Measurements from ENCODE around the gene ZFYVE1.

Gene ZFYVE1

GRCh38 chr14:72986214-72986613 is 40.7 kb downstream of the ZFYVE1 start:
- TF ChIP-seq, protein P1, sequence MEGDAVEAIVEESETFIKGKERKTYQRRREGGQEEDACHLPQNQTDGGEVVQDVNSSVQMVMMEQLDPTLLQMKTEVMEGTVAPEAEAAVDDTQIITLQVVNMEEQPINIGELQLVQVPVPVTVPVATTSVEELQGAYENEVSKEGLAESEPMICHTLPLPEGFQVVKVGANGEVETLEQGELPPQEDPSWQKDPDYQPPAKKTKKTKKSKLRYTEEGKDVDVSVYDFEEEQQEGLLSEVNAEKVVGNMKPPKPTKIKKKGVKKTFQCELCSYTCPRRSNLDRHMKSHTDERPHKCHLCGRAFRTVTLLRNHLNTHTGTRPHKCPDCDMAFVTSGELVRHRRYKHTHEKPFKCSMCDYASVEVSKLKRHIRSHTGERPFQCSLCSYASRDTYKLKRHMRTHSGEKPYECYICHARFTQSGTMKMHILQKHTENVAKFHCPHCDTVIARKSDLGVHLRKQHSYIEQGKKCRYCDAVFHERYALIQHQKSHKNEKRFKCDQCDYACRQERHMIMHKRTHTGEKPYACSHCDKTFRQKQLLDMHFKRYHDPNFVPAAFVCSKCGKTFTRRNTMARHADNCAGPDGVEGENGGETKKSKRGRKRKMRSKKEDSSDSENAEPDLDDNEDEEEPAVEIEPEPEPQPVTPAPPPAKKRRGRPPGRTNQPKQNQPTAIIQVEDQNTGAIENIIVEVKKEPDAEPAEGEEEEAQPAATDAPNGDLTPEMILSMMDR (conservative IDR thresholded peaks at IDR 0.05; ENCODE audit: control insufficient read depth, insufficient read depth, low read depth, low read length) = no peak
- no peak for DNase-seq (ENCODE audit: low read depth)
- H3K4me3 ChIP-seq (ENCODE audit: control insufficient read depth, low read depth, low read length) = no peak overlapping the region

GRCh38 chr14:72982146-72982708 is 44.7 kb downstream of the ZFYVE1 start:
- no peak for DNase-seq (ENCODE audit: low read depth)
- no peak overlapping the region for H3K4me3 ChIP-seq (ENCODE audit: control insufficient read depth, low read depth, low read length)
- TF ChIP-seq, protein P1 (conservative IDR thresholded peaks at IDR 0.05; ENCODE audit: control insufficient read depth, insufficient read depth, low read depth, low read length) = no peak

- DNase-seq (ENCODE audit: low read depth) = no peak
- no peak overlapping the region for H3K4me3 ChIP-seq (ENCODE audit: control insufficient read depth, low read depth, low read length)
- TF ChIP-seq, protein P1 (conservative IDR thresholded peaks at IDR 0.05; ENCODE audit: control insufficient read depth, insufficient read depth, low read depth, low read length) = no peak
These were observed 46.0 kb downstream of the ZFYVE1 start for GRCh38 chr14:72980863-72981262.

DNA sequence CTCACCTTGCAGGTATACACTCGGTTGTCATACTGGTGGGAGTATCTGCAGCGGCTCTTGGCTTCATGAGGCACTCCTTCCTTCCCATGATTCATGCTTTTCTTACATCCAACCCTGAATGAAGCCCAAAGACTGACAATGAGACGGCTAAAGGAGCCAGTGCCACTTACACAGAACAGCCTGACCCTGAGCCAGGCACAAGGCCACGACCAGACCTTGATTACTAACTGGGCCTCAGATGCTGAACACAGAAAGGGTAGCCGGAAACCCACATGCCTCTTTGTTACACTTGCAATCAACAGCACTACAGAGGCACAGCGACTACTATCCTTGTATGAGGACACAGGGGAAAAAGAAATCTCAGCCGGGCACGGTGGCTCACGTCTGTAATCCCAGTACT is 48.0 kb downstream of the ZFYVE1 start:
- TF ChIP-seq, protein P1 (conservative IDR thresholded peaks at IDR 0.05; ENCODE audit: control insufficient read depth, insufficient read depth, low read depth, low read length) = no peak
- no peak overlapping the region for H3K4me3 ChIP-seq (ENCODE audit: control insufficient read depth, low read depth, low read length)
- no peak for DNase-seq (ENCODE audit: low read depth)

GRCh38 chr14:72975770-72976169 is 51.1 kb downstream of the ZFYVE1 start:
- H3K4me3 ChIP-seq (ENCODE audit: control insufficient read depth, low read depth, low read length) = no peak overlapping the region
- peak; percentile 6 for DNase-seq (ENCODE audit: low read depth)
- TF ChIP-seq, protein P1 (conservative IDR thresholded peaks at IDR 0.05; ENCODE audit: control insufficient read depth, insufficient read depth, low read depth, low read length) = peak; percentile 8

GRCh38 chr14:72974661-72975060 is 52.2 kb downstream of the ZFYVE1 start:
- TF ChIP-seq, protein P1 (conservative IDR thresholded peaks at IDR 0.05; ENCODE audit: control insufficient read depth, insufficient read depth, low read depth, low read length) = no peak
- no peak overlapping the region for H3K4me3 ChIP-seq (ENCODE audit: control insufficient read depth, low read depth, low read length)
- no peak for DNase-seq (ENCODE audit: low read depth)
